HG03520 (cell line): ENCODE results near the gene ELMOD3.
"Not testable (repeated sequence)": the region's sequence is repeated elsewhere in the genome, so short reads cannot be mapped to it uniquely, and the experiment has no call there.

Experiments used
- ATAC-seq: cut with Tn5 transposase; IDR thresholded peaks from one replicate; pipeline ENCODE4 v1.9.1; 2021; ENCODE audit warnings: mild to moderate bottlenecking, moderate library complexity; ENCODE audit not compliant: unreplicated experiment

Gene ELMOD3

DNA sequence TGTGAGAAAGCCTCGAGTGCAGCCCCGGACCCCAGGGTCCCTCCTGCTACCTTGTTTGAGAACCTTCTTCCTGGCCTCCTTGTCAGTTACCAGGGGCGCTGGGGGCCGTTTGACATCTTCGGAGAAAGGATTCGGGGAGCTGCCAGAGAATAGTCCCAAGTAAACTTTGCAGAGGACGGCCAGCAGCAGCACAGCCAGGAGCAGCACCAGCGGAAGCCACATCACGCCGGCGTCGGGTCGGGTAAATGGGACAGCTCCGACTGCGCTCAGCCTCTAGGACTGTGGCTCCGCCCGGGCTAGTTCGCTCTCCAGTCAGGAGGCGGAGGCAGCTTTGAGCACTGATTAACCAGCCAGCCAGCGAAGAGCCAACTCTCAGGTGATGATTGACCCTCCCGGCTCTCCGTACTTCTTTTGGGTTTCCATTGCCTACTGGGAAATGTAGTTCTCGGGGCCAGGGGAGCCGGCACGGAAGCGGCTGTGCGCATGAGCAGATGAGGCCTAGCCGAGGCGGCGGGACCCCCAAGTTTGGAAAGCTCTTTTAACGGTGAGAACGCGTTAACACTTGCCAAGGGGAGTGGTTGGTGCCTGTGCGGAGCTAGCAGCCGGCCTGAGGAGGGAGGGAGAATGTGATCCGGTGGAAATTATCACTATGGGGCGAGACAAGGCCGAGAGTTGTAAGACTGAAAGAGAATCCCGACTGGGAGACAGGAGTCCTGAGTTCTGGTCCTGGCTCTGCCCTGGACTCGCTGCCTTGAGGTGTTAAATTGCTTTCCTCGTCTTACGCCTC, at the start of gene ELMOD3, which contains the start of gene RETSAT:
Gene ELMOD3 (plus strand): TSS at position 484 of the 787 bp plus-strand sequence. CDS start 2,430 bp downstream, outside the sequence.
Gene RETSAT (minus strand): TSS at position 243 of the 787 bp plus-strand sequence. CDS start 21 bp downstream, at position 222.
- ATAC-seq: peak; percentile 99

DNA sequence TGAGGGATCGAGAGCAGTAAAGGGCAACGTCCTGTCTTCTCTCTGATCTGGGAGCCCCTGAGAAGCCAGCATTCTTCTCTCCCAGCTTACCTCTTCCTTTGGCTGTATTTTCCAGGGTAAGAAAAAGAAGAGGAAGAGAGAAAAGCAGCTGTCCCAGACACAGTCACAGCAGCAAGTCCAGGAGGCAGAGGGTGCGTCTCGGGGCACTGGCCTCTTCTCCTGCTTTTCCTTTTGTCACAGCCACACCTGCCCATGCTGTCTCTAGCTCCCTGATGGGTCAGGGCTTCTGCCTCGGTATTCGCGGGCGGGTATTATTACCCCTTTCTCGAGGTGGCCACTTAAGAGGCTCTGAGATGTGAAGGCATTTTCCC, 47.1 kb upstream of the ELMOD3 start:
- ATAC-seq: no peak

DNA sequence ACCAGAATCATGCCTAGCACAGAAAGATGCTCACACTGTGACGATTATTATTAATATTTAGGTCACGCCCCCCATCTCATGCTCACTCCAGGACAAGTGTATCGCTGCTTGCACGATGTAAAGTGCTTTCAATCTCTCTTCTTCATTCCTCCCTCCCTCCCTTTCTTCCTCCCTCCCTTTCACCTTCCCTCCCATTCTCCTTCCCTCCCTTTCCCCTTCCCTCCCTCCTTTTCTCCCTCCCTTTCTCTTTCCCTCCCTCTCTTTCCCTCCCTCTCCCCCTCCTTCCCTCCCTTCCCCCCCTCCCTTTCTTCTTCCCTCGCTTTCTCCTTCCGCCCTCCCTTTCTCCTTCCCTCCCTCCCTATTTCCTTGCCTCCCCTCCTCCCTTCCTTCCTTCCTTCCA, 46.4 kb upstream of the ELMOD3 start:
- ATAC-seq: no peak

DNA sequence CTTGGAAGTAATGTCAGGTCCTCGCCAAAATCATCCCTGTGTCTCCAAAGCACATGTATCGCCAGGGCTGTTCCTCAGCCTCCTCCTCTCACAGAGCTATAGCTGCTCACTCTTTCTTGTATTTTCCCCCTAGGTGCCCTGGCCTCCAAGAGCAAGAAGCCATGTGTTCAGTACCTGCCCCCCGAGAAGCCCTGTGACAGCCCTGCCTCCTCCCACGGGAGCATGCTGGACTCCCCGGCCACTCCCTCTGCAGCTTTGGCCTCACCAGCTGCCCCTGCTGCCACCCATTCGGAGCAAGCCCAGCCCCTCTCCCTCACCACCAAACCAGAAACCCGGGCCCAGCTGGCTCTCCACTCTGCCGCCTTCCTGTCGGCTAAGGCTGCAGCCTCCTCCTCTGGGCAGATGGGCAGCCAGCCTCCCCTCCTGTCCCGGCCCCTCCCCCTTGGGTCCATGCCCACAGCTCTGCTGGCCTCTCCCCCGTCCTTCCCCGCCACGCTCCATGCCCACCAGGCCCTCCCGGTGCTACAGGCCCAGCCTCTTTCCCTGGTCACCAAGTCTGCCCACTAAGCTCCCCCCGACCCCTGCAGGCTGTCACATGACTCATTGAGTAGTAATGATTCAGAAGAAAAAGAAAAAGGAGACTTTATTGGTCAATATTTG, 45.5 kb upstream of the ELMOD3 start:
- no peak for ATAC-seq

DNA sequence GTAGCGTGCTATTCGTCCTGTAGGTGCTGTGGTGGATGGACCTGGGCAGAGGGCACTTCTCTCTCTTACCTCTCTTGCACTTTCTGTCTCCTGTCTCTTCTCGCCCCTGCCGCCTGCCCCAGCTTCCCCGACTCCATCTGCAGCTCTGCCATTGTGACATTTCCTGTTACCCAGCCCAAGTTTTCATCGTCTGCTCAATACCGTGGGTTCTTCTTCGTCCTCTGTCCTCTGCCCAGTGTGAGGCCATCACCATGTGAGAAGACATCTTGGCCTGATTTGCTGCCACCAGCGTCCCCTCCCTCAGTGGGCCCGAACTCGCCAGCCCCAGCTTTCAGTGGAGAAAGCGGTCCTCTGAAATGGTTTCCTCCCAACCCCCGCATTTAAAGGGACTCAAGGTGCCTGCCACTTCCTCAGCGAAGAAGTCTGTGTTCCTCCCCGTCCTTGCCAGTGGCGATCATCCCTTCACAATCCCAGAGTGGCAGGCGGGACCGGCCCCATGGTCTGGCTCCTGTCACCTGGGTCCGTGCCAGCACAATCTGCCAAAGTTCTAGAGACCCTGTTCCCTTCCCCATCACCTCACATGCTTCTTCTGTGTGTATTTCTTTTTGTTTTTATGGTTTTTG, 44.8 kb upstream of the ELMOD3 start:
- no peak for ATAC-seq

DNA sequence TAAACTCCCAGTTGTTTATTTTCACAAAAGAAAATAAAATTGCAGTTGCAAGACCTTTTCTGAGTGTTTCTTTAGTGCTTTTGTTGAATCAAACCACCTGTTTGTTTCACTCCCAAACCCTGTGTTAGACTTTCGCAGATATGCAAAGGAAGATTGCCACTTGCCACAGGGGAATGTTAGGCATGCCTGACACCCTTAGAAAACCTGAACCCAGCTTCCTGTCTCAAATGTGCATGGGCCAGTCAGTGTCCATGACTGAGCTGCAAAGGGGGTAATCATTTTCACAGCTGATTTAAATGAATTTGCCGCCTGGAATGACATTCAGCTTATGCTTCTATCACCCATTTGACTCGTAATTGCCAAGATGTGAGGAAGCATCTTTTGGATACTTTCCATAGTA, 44.2 kb upstream of the ELMOD3 start:
- no peak for ATAC-seq

DNA sequence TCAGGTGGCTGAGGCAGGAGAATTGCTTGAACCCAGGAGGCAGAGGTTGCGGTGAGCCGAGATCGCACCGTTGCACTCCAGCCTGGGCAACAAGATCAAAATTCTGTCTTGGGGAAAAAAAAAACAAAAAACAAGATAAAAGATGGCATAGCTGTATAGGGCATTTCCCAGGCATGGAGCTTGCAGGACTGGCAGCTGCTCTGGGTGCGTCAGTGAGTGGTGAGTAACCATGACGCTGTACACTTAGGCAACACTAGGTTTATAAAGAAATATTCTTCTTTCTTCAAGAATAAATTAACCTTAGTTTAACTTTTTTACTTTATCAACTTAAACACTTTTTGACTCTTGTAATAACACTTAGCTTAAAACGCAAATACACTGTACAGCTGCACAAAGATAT, 42.2 kb upstream of the ELMOD3 start:
- ATAC-seq: no peak

DNA sequence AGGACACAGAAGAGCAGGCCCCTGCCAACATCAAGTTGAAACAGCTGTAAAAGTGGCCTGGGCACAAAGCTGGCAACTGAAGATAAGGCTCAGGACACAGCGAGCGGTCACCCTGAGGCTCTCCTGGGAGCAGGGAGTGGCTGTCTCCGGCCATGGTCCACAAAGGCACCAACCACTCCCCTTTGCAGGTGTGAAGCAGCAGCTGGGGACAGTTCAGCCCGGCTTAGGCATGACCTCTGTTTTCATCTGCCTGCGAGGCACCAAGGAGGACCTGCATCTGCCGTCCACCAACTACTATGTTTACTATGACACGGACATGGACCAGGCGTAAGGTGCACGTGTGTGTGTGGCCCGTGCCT, 39.7 kb upstream of the ELMOD3 start:
- no peak for ATAC-seq

DNA sequence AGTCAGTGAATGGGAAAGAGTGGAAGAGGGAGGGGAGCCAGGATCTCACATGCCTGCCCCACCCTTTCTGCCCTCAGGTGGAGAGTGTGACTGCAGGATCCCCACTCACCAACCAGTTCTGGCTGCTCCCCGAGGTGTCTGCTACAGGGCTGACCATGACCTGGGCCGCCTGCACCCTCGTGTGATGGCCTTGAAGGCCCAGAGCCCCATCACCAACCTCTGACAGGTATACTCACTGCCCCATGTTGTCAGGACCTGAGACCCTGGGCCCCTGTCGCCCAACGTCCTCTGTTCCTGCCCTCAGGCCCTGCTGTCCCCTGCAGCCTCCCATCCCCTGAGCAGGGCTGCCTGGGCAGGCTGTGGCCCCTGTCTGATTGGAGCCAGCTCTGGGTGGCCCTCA, 38.6 kb upstream of the ELMOD3 start:
- not testable (repeated sequence) for ATAC-seq

DNA sequence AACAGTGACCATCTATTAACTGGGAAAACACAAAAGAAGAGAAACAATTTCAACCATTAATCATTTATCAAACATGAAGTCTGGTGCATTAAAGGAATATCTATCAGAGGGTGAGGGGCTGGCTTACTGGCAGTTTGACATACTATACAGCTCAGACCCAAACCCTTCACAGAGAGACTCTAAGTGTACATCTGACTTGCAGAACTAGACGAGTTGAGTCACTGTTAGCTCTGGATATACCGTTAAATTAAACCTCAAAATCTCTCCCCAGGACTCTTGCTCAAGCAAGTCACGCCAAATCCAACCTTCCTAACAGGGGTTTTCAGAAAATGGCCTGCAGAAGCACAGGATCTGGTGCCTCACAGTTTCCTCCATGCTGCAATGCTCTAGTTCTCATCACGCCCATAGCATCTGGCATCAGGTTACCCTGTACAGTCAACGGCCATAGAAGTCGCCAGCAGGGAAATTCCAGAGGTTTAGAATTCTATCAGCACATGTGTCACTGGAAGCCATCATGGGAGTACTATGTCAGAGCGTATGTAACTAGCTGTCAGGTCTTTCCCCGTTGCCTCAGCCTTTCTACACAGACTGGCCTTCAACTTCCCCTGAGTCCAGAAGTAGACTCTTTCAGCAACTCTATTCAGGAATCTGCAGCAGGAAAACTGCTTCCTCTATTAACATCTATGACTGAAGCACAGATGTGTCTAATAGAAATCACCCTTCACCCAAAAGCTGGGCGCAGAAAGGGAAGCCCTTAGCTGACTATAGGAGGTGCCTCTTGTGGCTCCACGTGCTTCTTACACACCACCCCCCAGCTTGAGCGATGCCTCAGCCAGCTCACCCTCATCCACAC, 36.1 kb upstream of the ELMOD3 start:
- no peak for ATAC-seq

DNA sequence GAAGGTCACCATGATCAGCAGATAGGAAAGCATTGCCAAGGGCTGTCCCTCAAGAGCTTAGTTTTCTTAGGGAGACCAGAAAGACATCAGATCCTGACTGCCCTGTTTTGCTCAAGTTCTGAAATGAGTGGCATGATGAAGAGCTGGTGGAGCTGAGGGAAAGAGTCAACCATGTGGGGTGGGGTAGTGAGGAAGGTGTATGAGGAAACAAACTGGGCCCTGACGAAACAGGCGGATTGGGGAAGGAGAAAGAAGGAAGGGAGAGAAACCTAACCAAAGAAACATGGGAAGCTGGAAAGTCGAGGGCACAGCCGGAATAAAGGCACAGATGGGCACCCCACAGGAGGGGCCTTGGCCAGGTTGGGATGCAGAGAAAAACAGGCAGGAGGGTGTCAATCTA, 34.8 kb upstream of the ELMOD3 start:
- ATAC-seq: no peak

DNA sequence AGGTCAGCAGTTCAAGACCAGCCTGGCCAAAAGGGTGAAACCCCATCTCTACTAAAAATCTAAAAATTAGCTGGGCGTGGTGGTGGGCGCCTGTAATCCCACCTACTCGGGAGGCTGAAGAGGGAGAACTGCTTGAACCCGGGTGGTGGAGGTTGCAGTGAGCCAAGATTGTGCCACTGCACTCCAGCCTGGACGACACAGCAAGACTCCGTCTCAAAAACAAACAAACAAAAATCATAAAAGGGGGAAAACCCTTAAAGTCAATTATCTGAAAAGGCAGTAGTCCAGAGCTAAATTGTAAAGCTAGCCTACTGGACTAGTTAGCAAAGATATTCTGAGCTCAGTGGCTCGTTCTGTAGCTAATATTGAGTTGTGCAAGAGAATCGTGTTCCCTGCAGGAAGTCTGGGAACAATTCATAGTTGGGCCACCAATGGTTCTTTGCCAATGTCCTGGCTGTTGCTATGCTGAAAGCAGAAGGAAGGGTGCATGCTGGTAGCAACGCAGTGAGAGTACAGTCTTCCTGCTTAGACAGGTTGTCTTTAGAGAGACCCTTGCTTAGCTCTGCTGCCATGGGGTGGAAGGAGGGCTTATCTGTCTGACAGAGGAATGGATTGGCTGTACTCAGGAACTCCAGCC, 31.1 kb upstream of the ELMOD3 start:
- ATAC-seq: no peak

DNA sequence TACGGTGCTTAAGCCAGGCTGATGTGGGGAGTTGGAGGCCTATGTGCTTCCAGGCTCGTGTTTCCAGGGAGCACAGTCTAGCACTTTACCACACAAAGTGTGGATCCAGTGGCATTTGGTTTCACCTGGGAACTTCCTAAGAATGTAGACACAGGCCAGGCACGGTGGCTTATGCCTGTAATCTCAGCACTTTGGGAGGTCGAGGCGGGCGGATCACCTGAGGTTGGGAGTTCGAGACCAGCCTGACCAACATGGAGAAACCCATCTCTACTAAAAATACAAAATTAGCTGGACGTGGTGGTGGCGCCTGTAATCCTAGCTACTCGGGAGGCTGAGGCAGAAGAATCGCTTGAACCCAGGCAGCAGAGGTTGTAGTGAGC, 30.6 kb upstream of the ELMOD3 start:
- ATAC-seq: not testable (repeated sequence)

DNA sequence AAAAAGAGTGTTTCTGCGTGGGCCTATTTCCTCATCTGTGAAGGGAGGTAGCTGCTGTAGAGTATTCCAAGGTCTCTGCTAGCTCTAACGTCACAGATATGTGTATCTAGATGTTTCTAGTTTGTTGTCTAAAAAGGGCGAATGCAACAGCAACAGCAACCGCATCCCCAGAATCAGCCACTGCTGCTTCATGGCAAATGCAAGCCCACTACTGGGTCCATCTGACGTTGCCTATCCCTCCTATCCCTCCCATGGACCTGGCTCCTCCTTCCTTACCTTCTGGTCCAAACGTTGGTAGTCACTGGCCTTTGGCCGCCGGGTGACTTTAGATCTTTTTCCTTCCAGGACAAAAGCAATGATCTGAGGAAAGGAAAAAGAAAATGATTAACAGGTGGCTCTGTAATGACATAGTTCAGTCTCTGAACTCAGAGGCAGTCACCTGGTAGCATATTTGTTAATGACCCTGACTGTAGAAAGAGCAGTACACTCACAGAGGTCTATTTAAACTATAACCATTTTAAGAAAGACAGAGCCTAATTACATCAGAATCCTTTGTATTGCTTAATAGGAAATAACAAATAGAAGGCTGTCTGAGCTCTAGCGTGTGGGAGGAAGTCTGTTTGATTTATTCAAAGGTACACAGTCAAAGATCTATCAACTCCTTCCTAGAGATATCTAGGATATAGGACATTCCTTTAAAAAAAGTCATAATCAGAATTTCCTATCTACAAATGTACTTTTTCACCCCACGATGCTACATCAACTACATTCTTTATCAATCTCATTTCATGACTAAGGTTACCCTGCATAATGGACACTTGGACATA, 29.7 kb upstream of the ELMOD3 start:
- no peak for ATAC-seq

DNA sequence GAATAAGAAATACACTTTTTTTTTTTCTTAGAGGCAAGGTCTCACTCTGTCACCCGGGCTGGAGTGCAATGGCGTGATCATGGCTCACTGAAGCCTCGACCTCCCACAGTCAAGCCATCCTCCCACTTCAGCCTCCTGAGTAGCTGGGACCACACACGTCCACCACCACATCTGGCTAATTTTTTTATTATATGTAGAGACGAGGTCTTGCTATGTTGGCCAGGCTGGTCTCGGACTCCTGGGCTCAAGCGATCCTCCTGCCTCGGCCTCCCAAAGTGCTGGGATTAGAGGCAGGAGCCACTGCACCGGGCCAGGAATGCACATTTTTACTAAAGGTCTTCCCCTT, 29.1 kb upstream of the ELMOD3 start:
- no peak for ATAC-seq

DNA sequence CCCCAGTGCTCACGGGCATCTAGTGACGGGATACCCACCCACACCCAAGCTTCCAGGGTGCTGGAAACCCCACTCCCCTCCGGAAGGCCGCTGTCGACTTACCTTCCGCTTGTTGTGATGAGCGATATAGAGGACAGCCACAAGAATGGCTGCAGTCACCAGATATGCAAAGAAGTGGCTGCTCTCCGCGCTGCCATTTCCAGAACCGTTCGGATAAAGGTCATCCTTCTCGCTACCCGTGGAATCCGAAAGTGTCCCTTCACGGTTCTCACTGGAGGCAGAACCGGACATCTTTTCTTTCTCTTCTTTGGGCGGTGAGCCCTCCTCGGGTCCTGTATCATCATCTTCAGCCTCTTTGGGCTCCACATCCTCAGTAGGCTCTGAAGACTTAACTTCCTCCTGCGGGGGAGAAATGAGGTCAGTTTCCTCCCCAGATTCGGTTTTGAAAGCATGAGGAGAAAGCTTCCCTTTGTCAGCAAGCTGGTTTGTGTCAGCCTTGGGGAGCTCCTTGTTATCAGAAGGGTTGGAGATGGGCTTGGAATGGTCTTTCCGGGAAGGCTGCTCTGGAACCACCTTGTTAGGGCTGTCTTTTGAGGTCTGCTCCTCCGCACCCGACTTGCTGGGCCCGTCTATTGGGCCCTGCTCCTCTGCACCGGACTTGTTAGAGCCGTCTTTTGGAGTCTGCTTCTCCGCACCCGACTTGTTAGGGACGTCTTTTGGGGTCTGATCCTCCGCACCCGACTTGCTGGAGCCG, 28.0 kb upstream of the ELMOD3 start:
- peak; percentile 26 for ATAC-seq

DNA sequence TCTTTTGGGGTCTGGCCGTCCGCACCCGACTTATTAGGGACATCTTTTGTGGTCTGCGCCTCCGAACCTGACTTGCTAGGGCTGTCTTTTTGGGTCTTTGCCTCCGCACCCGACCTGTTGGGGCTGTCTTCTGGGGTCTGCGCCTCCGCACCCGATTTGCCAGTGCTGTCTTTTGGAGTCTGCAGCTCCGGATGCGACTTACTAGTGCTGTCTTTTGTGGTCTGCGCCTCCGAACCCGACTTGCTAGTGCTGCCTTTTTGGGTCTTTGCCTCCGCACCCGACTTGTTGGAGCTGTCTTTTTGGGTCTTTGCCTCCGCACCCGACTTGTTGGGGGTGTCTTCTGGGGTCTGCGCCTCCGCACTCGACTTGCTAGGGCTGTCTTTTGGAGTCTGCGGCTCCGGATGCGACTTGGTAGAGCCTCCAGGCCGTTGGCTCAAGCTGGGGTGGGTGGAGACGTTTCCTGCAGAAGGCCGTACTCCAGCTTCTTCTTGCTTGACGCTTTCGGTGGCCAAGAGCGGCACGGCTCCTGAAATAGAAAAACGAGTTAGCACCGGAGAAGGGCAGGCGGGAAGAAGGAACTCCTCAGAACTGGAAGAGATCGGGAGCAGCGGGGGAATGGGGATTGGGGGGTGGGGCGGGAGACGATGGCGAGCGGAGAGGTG, 27.3 kb upstream of the ELMOD3 start:
- ATAC-seq: no peak

DNA sequence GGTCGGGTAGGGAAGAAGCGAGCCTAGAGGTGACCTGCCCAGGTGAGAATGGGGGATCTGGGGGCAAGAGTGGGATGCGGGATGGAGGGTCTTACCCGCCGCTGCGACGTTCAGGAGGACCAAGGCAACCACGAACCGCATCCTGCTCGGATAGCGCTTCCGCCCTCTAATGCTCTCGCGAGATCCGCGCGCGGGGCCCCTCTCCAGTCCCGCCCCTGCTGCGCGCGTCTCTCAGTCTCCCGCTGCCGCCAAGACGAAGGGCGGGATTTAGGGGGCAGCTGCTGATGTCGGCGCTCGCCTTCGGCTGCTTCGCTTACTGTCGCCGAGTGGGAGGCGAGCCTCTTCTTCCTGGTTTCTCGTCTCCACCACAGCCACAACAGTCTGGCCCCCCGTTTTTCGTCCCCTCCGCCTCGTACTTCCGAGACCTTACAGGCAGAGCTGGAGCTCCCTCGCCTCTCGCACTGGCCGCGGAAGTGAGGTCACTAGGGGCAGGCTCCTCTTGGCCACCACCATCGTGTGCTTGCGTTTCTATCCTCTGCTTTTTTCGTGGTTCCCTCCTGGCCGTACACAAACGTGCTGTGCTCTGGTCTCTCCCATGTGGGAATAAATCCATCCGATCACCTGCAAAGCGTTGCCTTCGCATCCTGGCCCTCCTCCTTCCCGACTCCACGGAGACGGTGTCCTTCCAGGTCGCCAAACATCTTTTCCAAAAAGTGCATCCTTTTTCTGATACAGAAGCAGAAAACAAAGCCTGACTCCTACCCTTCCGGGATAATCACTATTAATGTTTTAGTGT, 26.5 kb upstream of the ELMOD3 start, which contains the start of gene TGOLN2:
Gene TGOLN2 (minus strand): TSS at position 168 of the 796 bp plus-strand sequence. CDS start 27 bp downstream, at position 141.
- ATAC-seq: peak; percentile 81
